ENCODE results near the gene ANKRD37. TPM values are rescaled to one million over a fixed set of nuclear protein-coding genes. Genes with fewer than 3 reads are reported as not detected.

Gene ANKRD37
- total and polyA plus RNA-seq, 2 of the 8 experiments (the other 6 are each of a cell fraction or from before 2014, with no cell fraction given), result 2.8 to 3.4 TPM

DNA sequence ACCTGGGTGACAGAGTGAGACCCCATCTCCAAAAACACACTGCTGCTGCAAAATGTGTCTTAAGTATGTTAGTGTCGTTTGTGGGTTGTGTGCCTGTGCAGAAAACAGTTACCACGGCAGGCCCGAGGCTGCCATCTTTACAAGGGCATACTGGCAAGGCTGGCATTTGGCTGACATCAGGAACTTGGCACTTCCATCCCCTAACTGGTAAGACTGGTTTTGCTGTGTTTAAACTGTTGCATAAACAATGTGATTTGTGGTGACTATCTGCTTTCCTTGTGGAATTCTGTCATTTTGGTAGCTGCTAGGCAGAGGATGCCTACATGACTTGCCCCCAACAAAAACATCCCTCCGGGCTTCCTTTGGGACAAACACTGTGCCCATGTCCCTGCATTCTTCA, 13.2 kb upstream of the ANKRD37 start:
- POLR2A ChIA-PET (ENCODE audit: partially characterized antibody), result interaction anchor here (1.2 to 5.5 kb wide), 2 partner anchors 13 to 19 kb away, joined by 4 to 25 read pairs; partner anchors contain the start of genes ANKRD37 and LRP2BP
- H3K4me2 ChIP-seq (ENCODE audit: insufficient read depth in 1 of 2, low read depth in 2 of 2, low read length in 2 of 2), result no peak overlapping the region
- H2BK12ac ChIP-seq (ENCODE audit: low read depth, low read length), result no peak overlapping the region
- WGBS, 2 experiments (ENCODE audit: extremely low coverage in 1 of 2, insufficient coverage in 1 of 2, insufficient read length in 1 of 2, insufficient replicate concordance in 2 of 2, low coverage in 1 of 2, low lambda C conversion rate in 2 of 2, missing lambda C conversion rate in 1 of 2), result 90% methylated on average over 4 of the region's 4 CpGs; no CpG with 5 or more reads in 1 of the 2 experiments
- H3K4me1 ChIP-seq (replicated peaks in 1 of 4; ENCODE audit: control insufficient read depth in 3 of 4, insufficient read depth in 4 of 4, low read length in 3 of 4), result peaks cover 0 to 3% (median 0%) of the 10 kb centered on the region in 4 experiments; a peak in 1 of 7 replicates
- H2BK120ac ChIP-seq (replicated peaks; ENCODE audit: low read depth, low read length), result no peak overlapping the region
- H3K79me2 ChIP-seq (ENCODE audit: control insufficient read depth in 1 of 2, insufficient read depth in 2 of 2, low read length in 2 of 2), result no peaks in the 10 kb centered on the region
- H2BK20ac ChIP-seq (ENCODE audit: low read length), result no peak overlapping the region
- no peak overlapping the region for H3K23ac ChIP-seq (ENCODE audit: insufficient read length)
- no peak overlapping the region for H3K27ac ChIP-seq (ENCODE audit: low read depth, low read length)
- no peak for DNase-seq (ENCODE audit: low read depth in 1 of 2, low spot score in 2 of 2)
- TF ChIP-seq SP4 (IDR thresholded peaks at IDR 0.05; ENCODE audit: low read length), result no peak
- H3K56ac ChIP-seq (replicated peaks; ENCODE audit: insufficient read length, low read depth, low read length), result no peak overlapping the region
- no peak overlapping the region for H3K4ac ChIP-seq (replicated peaks; ENCODE audit: insufficient read length, low read depth, low read length)
- H2BK15ac ChIP-seq (ENCODE audit: low read length), result no peak overlapping the region
- H4K8ac ChIP-seq (ENCODE audit: extremely low read depth, insufficient read depth, low read length), result no peak overlapping the region; the same call in 1 of the 2 replicates
- no peak overlapping the region; the same call in 1 of the 2 replicates for H2AK5ac ChIP-seq (ENCODE audit: low read depth, low read length)
- no peak overlapping the region for H3K4me3 ChIP-seq (ENCODE audit: extremely low read depth in 1 of 4, insufficient read depth in 2 of 4, low read depth in 3 of 4, low read length in 4 of 4)
- no peak for FAIRE-seq
- H4K5ac ChIP-seq (ENCODE audit: insufficient read length, low read depth, low read length), result no peak overlapping the region
- peaks cover 0 to 4% (median 0%) of the 10 kb centered on the region in 4 experiments; a peak in 1 of 8 replicates for H3K36me3 ChIP-seq (ENCODE audit: control insufficient read depth in 2 of 4, insufficient read depth in 4 of 4, low read length in 3 of 4)
- no peaks in the 10 kb centered on the region; the same call in 1 of the 2 replicates for H3K23me2 ChIP-seq (ENCODE audit: low read depth, low read length)
- no peak overlapping the region for H2BK5ac ChIP-seq (ENCODE audit: low read depth, low read length)
- H3K79me1 ChIP-seq (ENCODE audit: low read depth, low read length), result no peaks in the 10 kb centered on the region
- H3K9ac ChIP-seq (replicated peaks in 1 of 4; ENCODE audit: extremely low read depth in 1 of 4, low read depth in 3 of 4, low read length in 3 of 4), result no peak overlapping the region
- no peaks in the 10 kb centered on the region for H3K27me3 ChIP-seq (replicated peaks in 1 of 4; ENCODE audit: control insufficient read depth in 3 of 4, extremely low read depth in 1 of 4, insufficient read depth in 3 of 4, low read length in 3 of 4)
- H4K20me1 ChIP-seq (replicated peaks in 1 of 2; ENCODE audit: control insufficient read depth in 1 of 2, insufficient read depth in 2 of 2, low read length in 2 of 2), result no peaks in the 10 kb centered on the region
- H3K9me3 ChIP-seq (ENCODE audit: insufficient read depth in 2 of 2, low read depth in 1 of 2, low read length in 1 of 2), result peaks cover 0 to 7% of the 10 kb centered on the region in 2 experiments; a peak in 1 of 4 replicates
- no peak overlapping the region for H3K18ac ChIP-seq (ENCODE audit: extremely low read depth, low read length)
- H4K91ac ChIP-seq (replicated peaks; ENCODE audit: insufficient read length, low read length), result no peak overlapping the region
- CTCF ChIA-PET (ENCODE audit: partially characterized antibody), result interaction anchor here (1.0 kb wide), 1 partner anchor 241 kb away, joined by 3 read pairs; no protein-coding TSS in a partner anchor
- no peak overlapping the region for H2AFZ ChIP-seq (ENCODE audit: low read length)
- H3K14ac ChIP-seq (ENCODE audit: insufficient read length), result no peak overlapping the region

Measured in H1 (cell line).